K562 (cell line): ENCODE results near the gene TXNL1. TPM values are rescaled to one million over a fixed set of nuclear protein-coding genes. Genes with fewer than 3 reads are reported as not detected.

Source experiments
- ATAC-seq: fragments of 200-7000 bp; cut with Tn5 transposase; 3 replicates; pipeline ENCODE4 v1.9.1; 2020; ENCODE audit warnings: moderate library complexity
- BruUV-seq: library from RNA; stranded (reverse); fragments of 400-500 nt; replicated peaks from 2 replicates; lab custom pipeline; 2021; lab: Mats Ljungman, UMichigan
- CTCF ChIA-PET: fragments of 300-600 bp; formaldehyde crosslinking; extraction: SDS; loops from one replicate; lab custom pipeline; 2021; ENCODE audit warnings: low intra/inter-chr PET ratio; lab: Yijun Ruan, JAX
- POLR2A ChIA-PET: fragments of 300-600, 350-650 bp; sonication (Branson Sonifier 250); formaldehyde crosslinking; extraction: SDS; loops from one replicate; lab custom pipeline; 2021; ENCODE audit warnings: antibody characterized with exemption, inconsistent platforms; lab: Yijun Ruan, JAX
- DNase-seq, 4 experiments: peaks; one replicate each; pipeline versions ENCODE4 v3.0.0 to v3.0.0-alpha.2; 2011 to 2018; ENCODE audit warnings: low spot score in 3 of 4, mixed read lengths in 3 of 4; ENCODE audit errors: extremely low read depth in 1 of 4
- FAIRE-seq: peaks from 2 replicates; lab custom pipeline; 2011; peaks lifted over from hg19 to GRCh38; lab: Jason Lieb, UNC
- H2AFZ ChIP-seq: 2 replicates; pipeline ENCODE4 v1.6.0; 2011; ENCODE audit warnings: low read depth, low read length, control low read depth, inconsistent platforms
- H3K27ac ChIP-seq: fragments of 200-600 bp; 3 replicates; pipeline ENCODE4 v1.8.0; 2011; ENCODE audit warnings: low read depth, mild to moderate bottlenecking, control low read depth, inconsistent platforms, low read length, moderate library complexity, mixed read lengths; ENCODE audit errors: extremely low read depth
- H3K27me3 ChIP-seq, 2 experiments: fragments of 300-600 bp in 1 of 2; 2 replicates in 1 of 2; 3 replicates in 1 of 2; pipeline versions ENCODE4 v1.6.0 to v1.8.0; 2011; ENCODE audit warnings: inconsistent platforms in 2 of 2, low read length in 2 of 2, mild to moderate bottlenecking in 1 of 2, mixed read lengths in 1 of 2, moderate library complexity in 1 of 2; ENCODE audit not compliant: control insufficient read depth in 2 of 2, insufficient read depth in 2 of 2
- H3K36me3 ChIP-seq: fragments of 300-600 bp; 3 replicates; pipeline ENCODE4 v1.8.0; 2011; ENCODE audit warnings: mild to moderate bottlenecking, low read length, inconsistent platforms; ENCODE audit not compliant: control insufficient read depth, insufficient read depth
- H3K4me1 ChIP-seq, 2 experiments: fragments of 200-600 bp in 1 of 2; replicated peaks in 1 of 2; 2 replicates in 1 of 2; 3 replicates in 1 of 2; pipeline versions ENCODE4 v1.5.1 to v1.8.0; 2011; ENCODE audit warnings: inconsistent platforms in 2 of 2, low read length in 2 of 2, mild to moderate bottlenecking in 1 of 2, mixed read lengths in 1 of 2, moderate library complexity in 1 of 2; ENCODE audit not compliant: control insufficient read depth in 2 of 2, insufficient read depth in 2 of 2
- H3K4me2 ChIP-seq: 2 replicates; pipeline ENCODE4 v1.6.1; 2011; ENCODE audit warnings: low read length, control low read depth, inconsistent platforms, mixed read lengths; ENCODE audit not compliant: insufficient read depth
- H3K4me3 ChIP-seq: fragments of 200-600 bp; sonication (generic), shearing (Covaris generic); 2 replicates; pipeline ENCODE4 v1.5.1; 2016; ENCODE audit warnings: control low read depth, inconsistent platforms
- H3K79me2 ChIP-seq: fragments of 200-600 bp; 3 replicates; pipeline ENCODE4 v1.8.0; 2011; ENCODE audit warnings: low read length, inconsistent platforms; ENCODE audit not compliant: control insufficient read depth, insufficient read depth
- H3K9ac ChIP-seq, 2 experiments: 2 replicates each; pipeline versions ENCODE4 v1.6.0 to v1.6.1; 2011; ENCODE audit warnings: low read depth in 2 of 2, low read length in 2 of 2, control low read depth in 1 of 2, inconsistent platforms in 1 of 2, mild to moderate bottlenecking in 1 of 2, mixed read lengths in 1 of 2; ENCODE audit not compliant: insufficient read depth in 1 of 2
- H3K9me1 ChIP-seq: one replicate; pipeline ENCODE4 v1.6.0; 2011; ENCODE audit warnings: inconsistent platforms, mild to moderate bottlenecking, low read length, moderate library complexity; ENCODE audit not compliant: control insufficient read depth, insufficient read depth
- H3K9me3 ChIP-seq: replicated peaks from 2 replicates; pipeline ENCODE4 v1.5.1; 2011; ENCODE audit warnings: low read depth, low read length, inconsistent platforms; ENCODE audit not compliant: control insufficient read depth, insufficient read depth
- H4K20me1 ChIP-seq: replicated peaks from 2 replicates; pipeline ENCODE4 v1.6.1; 2011; ENCODE audit warnings: low read length, inconsistent platforms, mixed read lengths; ENCODE audit not compliant: control insufficient read depth, insufficient read depth
- CHD2 ChIP-seq: IDR thresholded peaks from 2 replicates; pipeline ENCODE4 v1.6.1; 2011; ENCODE audit warnings: low read depth, low read length
- EWSR1 ChIP-seq: fragments of 450-650 bp; IDR thresholded peaks from 2 replicates; pipeline ENCODE4 v1.6.1; 2018; ENCODE audit warnings: borderline replicate concordance, mild to moderate bottlenecking, low read depth, moderate library complexity; ENCODE audit not compliant: partially characterized antibody
- LCOR ChIP-seq: sonication (generic); formaldehyde crosslinking; IDR thresholded peaks from 2 replicates; pipeline ENCODE4 v1.8.0; 2022; ENCODE audit warnings: mild to moderate bottlenecking, missing genetic modification reagents
- MTA2 ChIP-seq: fragments of 450-650 bp; IDR thresholded peaks from 2 replicates; pipeline ENCODE4 v1.6.1; 2016; ENCODE audit warnings: low read depth
- ZFX ChIP-seq: sonication (generic); formaldehyde crosslinking; IDR thresholded peaks from 2 replicates; pipeline ENCODE4 v1.8.0; 2022; ENCODE audit warnings: mild to moderate bottlenecking, missing genetic modification reagents, moderate library complexity
- WGBS: fragments of 100-300 bp; shearing (Covaris generic); methylation state at CpG from one replicate; pipeline ENCODE4 v1.1.6; 2016; ENCODE audit warnings: low coverage, mixed read lengths; ENCODE audit not compliant: insufficient coverage; ENCODE audit errors: missing lambda C conversion rate; 5-methylcytosine and 5-hydroxymethylcytosine counted together
- in situ Hi-C: fragments of 300-500 bp; cut with MboI; formaldehyde crosslinking; loops from 4 replicates; pipeline ENCODE4 v1.15.0; 2018; ENCODE audit warnings: inconsistent platforms, mixed read lengths
- intact Hi-C: fragments of 100-400 bp; cut with micrococcal nuclease; formaldehyde crosslinking; loops from 2 replicates; pipeline ENCODE4 v1.14.2; 2022
- polyA plus RNA-seq, 8 experiments: library from polyadenylated mRNA; depleted of rRNA in 4 of 8; stranded (reverse) in 5 of 8; unstranded in 3 of 8; fragments of >200 nt; fragmentation: Nextera tagmentation in 2 of 8; fragmentation: Illumina TruSeq in 1 of 8; extraction: Ambion mirVana in 2 of 8; extraction: Trizol in 1 of 8; gene quantifications; 2 replicates each; pipeline versions ENCODE4 v1.2.1 to v1.2.3, GENCODE V29; 2011 to 2014; ENCODE audit warnings: inconsistent platforms in 1 of 8, missing spikeins in 1 of 8
- total RNA-seq, 7 experiments: library from RNA; depleted of rRNA in 6 of 7; stranded (reverse); fragments of >200 nt in 6 of 7; fragmentation: Illumina TruSeq in 2 of 7; extraction: Trizol in 2 of 7; gene quantifications; 2 replicates each; pipeline versions ENCODE4 v1.2.1 to v1.2.3, GENCODE V29; 2011 to 2021; ENCODE audit warnings: low replicate concordance in 1 of 7
- TF ChIP-seq, protein P1 (sequence below): fragments of 450-650 bp; formaldehyde crosslinking; IDR thresholded peaks from 2 replicates; pipeline ENCODE4 v1.4.0; 2020; ENCODE audit warnings: mild to moderate bottlenecking, moderate library complexity
- TF ChIP-seq, protein P2 (sequence below), 2 experiments: fragments of 450-650 bp; formaldehyde crosslinking in 1 of 2; IDR thresholded peaks; 2 replicates each; pipeline versions ENCODE4 v1.4.0 to v1.6.1; 2014 to 2020; ENCODE audit warnings: mild to moderate bottlenecking in 2 of 2, borderline replicate concordance in 1 of 2, low read depth in 1 of 2
- TF ChIP-seq, protein P3 (sequence below), 3 experiments: fragments of 200-800 bp in 1 of 3; sonication (Bioruptor generic) in 1 of 3; sonication (generic) in 1 of 3; formaldehyde crosslinking in 1 of 3; IDR thresholded peaks; 2 replicates each; pipeline versions ENCODE4 v1.6.1 to v1.8.0; 2016 to 2022; ENCODE audit warnings: mild to moderate bottlenecking in 2 of 3, missing compliant biosample characterization in 2 of 3, missing genetic modification characterization in 2 of 3, missing genetic modification reagents in 1 of 3

Gene TXNL1
- total and polyA plus RNA-seq, 9 of the 15 experiments (the other 6 are each of a cell fraction or from before 2014, with no cell fraction given): 45.4 to 103 (median 65.7) TPM

DNA sequence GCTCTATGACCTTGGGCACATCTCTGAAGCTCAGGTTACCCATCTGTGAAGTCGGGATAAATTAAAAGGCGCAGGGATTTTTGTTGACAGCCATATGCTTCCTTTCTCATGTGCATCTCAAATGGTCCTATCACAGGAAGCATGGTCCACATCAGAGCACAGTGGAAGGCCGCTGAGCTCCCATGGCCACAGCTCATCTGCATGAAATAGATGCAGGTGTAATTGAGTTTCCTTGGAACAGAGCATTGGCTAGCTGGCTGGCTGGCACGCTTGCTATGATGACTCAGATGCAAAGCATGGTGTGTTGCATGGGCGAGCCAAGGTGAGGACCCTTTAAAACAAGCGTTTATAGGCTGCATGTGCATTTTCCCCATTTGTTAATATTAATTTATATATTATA lies 79.3 kb downstream of the TXNL1 start:
- Histone ChIP-seq H2AFZ (no peak overlapping the region), H3K9me3 (no peaks in the 10 kb centered on the region), H3K79me2 (no peaks in the 10 kb centered on the region), H3K4me3 (no peak overlapping the region), H3K9ac (no peak overlapping the region), H3K4me2 (no peak overlapping the region), H3K9me1 (no peaks in the 10 kb centered on the region), H3K27me3 (peaks cover 0 to 3% of the 10 kb centered on the region in 2 experiments; a peak in 1 of 5 replicates), H4K20me1 (no peaks in the 10 kb centered on the region), H3K27ac (no peak overlapping the region), H3K36me3 (no peaks in the 10 kb centered on the region), H3K4me1 (peaks cover 1 to 3% of the 10 kb centered on the region in 2 experiments; a peak in 2 of 5 replicates)
- in situ Hi-C loops (loop anchor here (25.0 kb wide), 1 partner anchor 1322 kb away; no protein-coding TSS in a partner anchor), intact Hi-C loops (no loop called here)
- no TSS peak for BruUV-seq
- ATAC-seq (no peak), FAIRE-seq (no peak), DNase-seq (no peak)
- ChIA-PET CTCF (no interaction called here), POLR2A (no interaction called here)
- 0% methylated on average over 6 of the region's 6 CpGs for WGBS
- TF ChIP-seq MTA2 (no peak), CHD2 (no peak), EWSR1 (no peak), ZFX (CRISPR knock-in tag) (no peak), LCOR (CRISPR knock-in tag) (no peak)
- TF ChIP-seq, protein P1, sequence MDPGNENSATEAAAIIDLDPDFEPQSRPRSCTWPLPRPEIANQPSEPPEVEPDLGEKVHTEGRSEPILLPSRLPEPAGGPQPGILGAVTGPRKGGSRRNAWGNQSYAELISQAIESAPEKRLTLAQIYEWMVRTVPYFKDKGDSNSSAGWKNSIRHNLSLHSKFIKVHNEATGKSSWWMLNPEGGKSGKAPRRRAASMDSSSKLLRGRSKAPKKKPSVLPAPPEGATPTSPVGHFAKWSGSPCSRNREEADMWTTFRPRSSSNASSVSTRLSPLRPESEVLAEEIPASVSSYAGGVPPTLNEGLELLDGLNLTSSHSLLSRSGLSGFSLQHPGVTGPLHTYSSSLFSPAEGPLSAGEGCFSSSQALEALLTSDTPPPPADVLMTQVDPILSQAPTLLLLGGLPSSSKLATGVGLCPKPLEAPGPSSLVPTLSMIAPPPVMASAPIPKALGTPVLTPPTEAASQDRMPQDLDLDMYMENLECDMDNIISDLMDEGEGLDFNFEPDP (CRISPR knock-in tag): no peak
- TF ChIP-seq, protein P2, sequence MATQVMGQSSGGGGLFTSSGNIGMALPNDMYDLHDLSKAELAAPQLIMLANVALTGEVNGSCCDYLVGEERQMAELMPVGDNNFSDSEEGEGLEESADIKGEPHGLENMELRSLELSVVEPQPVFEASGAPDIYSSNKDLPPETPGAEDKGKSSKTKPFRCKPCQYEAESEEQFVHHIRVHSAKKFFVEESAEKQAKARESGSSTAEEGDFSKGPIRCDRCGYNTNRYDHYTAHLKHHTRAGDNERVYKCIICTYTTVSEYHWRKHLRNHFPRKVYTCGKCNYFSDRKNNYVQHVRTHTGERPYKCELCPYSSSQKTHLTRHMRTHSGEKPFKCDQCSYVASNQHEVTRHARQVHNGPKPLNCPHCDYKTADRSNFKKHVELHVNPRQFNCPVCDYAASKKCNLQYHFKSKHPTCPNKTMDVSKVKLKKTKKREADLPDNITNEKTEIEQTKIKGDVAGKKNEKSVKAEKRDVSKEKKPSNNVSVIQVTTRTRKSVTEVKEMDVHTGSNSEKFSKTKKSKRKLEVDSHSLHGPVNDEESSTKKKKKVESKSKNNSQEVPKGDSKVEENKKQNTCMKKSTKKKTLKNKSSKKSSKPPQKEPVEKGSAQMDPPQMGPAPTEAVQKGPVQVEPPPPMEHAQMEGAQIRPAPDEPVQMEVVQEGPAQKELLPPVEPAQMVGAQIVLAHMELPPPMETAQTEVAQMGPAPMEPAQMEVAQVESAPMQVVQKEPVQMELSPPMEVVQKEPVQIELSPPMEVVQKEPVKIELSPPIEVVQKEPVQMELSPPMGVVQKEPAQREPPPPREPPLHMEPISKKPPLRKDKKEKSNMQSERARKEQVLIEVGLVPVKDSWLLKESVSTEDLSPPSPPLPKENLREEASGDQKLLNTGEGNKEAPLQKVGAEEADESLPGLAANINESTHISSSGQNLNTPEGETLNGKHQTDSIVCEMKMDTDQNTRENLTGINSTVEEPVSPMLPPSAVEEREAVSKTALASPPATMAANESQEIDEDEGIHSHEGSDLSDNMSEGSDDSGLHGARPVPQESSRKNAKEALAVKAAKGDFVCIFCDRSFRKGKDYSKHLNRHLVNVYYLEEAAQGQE (IDR thresholded peaks at IDR 0.05; ENCODE audit: borderline replicate concordance): no peak
- TF ChIP-seq, protein P2 (CRISPR knock-in tag; IDR thresholded peaks at IDR 0.05; ENCODE audit: low read depth): no peak
- TF ChIP-seq, protein P3, sequence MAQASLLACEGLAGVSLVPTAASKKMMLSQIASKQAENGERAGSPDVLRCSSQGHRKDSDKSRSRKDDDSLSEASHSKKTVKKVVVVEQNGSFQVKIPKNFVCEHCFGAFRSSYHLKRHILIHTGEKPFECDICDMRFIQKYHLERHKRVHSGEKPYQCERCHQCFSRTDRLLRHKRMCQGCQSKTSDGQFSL (CRISPR knock-in tag; IDR thresholded peaks at IDR 0.05): no peak
- TF ChIP-seq, protein P3 (tag; IDR thresholded peaks at IDR 0.05): no peak
